GM23338 (cell line): ENCODE measurements around the gene MRAP. TPM values are rescaled to one million over a fixed set of nuclear protein-coding genes. Genes with fewer than 3 reads are reported as not detected.

ENCODE experiments used
- ATAC-seq: fragments of 200-7000 bp; cut with Tn5 transposase; 3 replicates; pipeline ENCODE4 v1.9.1; 2020
- DNase-seq: peaks from one replicate; pipeline ENCODE4 v3.0.0-alpha.2; 2015; ENCODE audit warnings: low spot score
- H2AFZ ChIP-seq: fragments of 200-600 bp; sonication (generic); 2 replicates; pipeline ENCODE4 v1.8.0; 2016; ENCODE audit warnings: antibody characterized with exemption, mild to moderate bottlenecking, moderate library complexity
- H3F3A ChIP-seq: fragments of 200-600 bp; sonication (generic); replicated peaks from 2 replicates; pipeline ENCODE4 v1.8.0; 2017; ENCODE audit warnings: antibody characterized with exemption, mixed run types, low read depth
- H3K27ac ChIP-seq: fragments of 200-600 bp; sonication (generic); 2 replicates; pipeline ENCODE4 v1.6.1; 2016; ENCODE audit warnings: low read depth
- H3K27me3 ChIP-seq: fragments of 200-600 bp; sonication (generic); 2 replicates; pipeline ENCODE4 v1.8.0; 2016; ENCODE audit warnings: mild to moderate bottlenecking, mixed run types, moderate library complexity; ENCODE audit not compliant: insufficient read depth
- H3K36me3 ChIP-seq: fragments of 200-600 bp; sonication (generic); 2 replicates; pipeline ENCODE4 v1.8.0; 2016; ENCODE audit warnings: mild to moderate bottlenecking; ENCODE audit not compliant: insufficient read depth
- H3K4me1 ChIP-seq: fragments of 200-600 bp; sonication (generic); 2 replicates; pipeline ENCODE4 v1.8.0; 2016; ENCODE audit warnings: mild to moderate bottlenecking, moderate library complexity; ENCODE audit not compliant: insufficient read depth
- H3K4me2 ChIP-seq: fragments of 200-600 bp; sonication (generic); 2 replicates; pipeline ENCODE4 v1.7.1; 2017; ENCODE audit warnings: mixed run types
- H3K4me3 ChIP-seq: fragments of 200-600 bp; sonication (generic); 2 replicates; pipeline ENCODE4 v1.6.1; 2016; ENCODE audit warnings: mixed run types
- H3K79me2 ChIP-seq: fragments of 200-600 bp; sonication (generic); replicated peaks from 2 replicates; pipeline ENCODE4 v1.8.0; 2017; ENCODE audit warnings: mild to moderate bottlenecking; ENCODE audit not compliant: insufficient read depth
- H3K9me2 ChIP-seq: fragments of 200-600 bp; sonication (generic); 2 replicates; pipeline ENCODE4 v1.8.0; 2017; ENCODE audit not compliant: insufficient read depth
- H4K20me1 ChIP-seq: fragments of 200-600 bp; sonication (generic); replicated peaks from 2 replicates; pipeline ENCODE4 v1.8.0; 2017; ENCODE audit warnings: mild to moderate bottlenecking; ENCODE audit not compliant: insufficient read depth
- H3K27ac Mint-ChIP-seq: 2 replicates; pipeline ENCODE4 v1.8.0; 2020; ENCODE audit warnings: inconsistent platforms, mild to moderate bottlenecking, moderate library complexity, mixed read lengths
- H3K27me3 Mint-ChIP-seq: 3 replicates; pipeline ENCODE4 v1.8.0; 2022; ENCODE audit warnings: low read depth, mild to moderate bottlenecking, moderate library complexity, mixed read lengths, inconsistent platforms; ENCODE audit not compliant: insufficient read depth, poor library complexity
- H3K36me3 Mint-ChIP-seq: 3 replicates; pipeline ENCODE4 v1.8.0; 2021; ENCODE audit warnings: low read depth, mild to moderate bottlenecking, inconsistent platforms, moderate library complexity, mixed read lengths
- H3K4me1 Mint-ChIP-seq: 3 replicates; pipeline ENCODE4 v1.8.0; 2020; ENCODE audit warnings: mild to moderate bottlenecking, inconsistent platforms, mixed read lengths
- H3K4me3 Mint-ChIP-seq: 3 replicates; pipeline ENCODE4 v1.8.0; 2021; ENCODE audit warnings: moderate library complexity, mild to moderate bottlenecking, inconsistent platforms, mixed read lengths
- H3K9me3 Mint-ChIP-seq: 3 replicates; pipeline ENCODE4 v1.8.0; 2020; ENCODE audit warnings: moderate library complexity, mild to moderate bottlenecking, inconsistent platforms, mixed read lengths
- CREB1 ChIP-seq: fragments of 250-450 bp; sonication (Bioruptor Pico); IDR thresholded peaks from 2 replicates; pipeline ENCODE4 v1.5.0; 2020; ENCODE audit warnings: low read depth, mild to moderate bottlenecking, moderate library complexity
- ETS1 ChIP-seq: IDR thresholded peaks from 2 replicates; pipeline ENCODE4 v1.6.1; 2016; ENCODE audit warnings: antibody characterized with exemption
- EZH2 ChIP-seq: fragments of 200-600 bp; sonication (generic); IDR thresholded peaks from one replicate; pipeline ENCODE4 v1.8.0; 2017; ENCODE audit warnings: antibody characterized with exemption, mild to moderate bottlenecking, low read depth; ENCODE audit not compliant: unreplicated experiment
- EZH2phosphoT487 ChIP-seq: fragments of 200-600 bp; sonication (generic); IDR thresholded peaks from one replicate; pipeline ENCODE4 v1.8.1; 2018; ENCODE audit warnings: antibody characterized with exemption; ENCODE audit not compliant: unreplicated experiment
- JUNB ChIP-seq: IDR thresholded peaks from one replicate; pipeline ENCODE4 v1.6.1; 2016; ENCODE audit warnings: antibody characterized with exemption; ENCODE audit not compliant: unreplicated experiment
- NANOG ChIP-seq: IDR thresholded peaks from 2 replicates; pipeline ENCODE4 v1.6.1; 2016; ENCODE audit warnings: antibody characterized with exemption, borderline replicate concordance
- POLR2AphosphoS5 ChIP-seq: IDR thresholded peaks from 2 replicates; pipeline ENCODE4 v1.6.1; 2016; ENCODE audit warnings: antibody characterized with exemption, low read depth
- REST ChIP-seq: IDR thresholded peaks from one replicate; pipeline ENCODE4 v1.6.1; 2018; ENCODE audit warnings: antibody characterized with exemption; ENCODE audit not compliant: unreplicated experiment
- STAT1 ChIP-seq: IDR thresholded peaks from one replicate; pipeline ENCODE4 v1.6.1; 2016; ENCODE audit warnings: antibody characterized with exemption; ENCODE audit not compliant: unreplicated experiment
- ZNF114 ChIP-seq: fragments of 250-450 bp; sonication (Bioruptor Pico); IDR thresholded peaks from 2 replicates; pipeline ENCODE4 v1.5.0; 2020; ENCODE audit warnings: mild to moderate bottlenecking, moderate library complexity
- ZNF331 ChIP-seq: fragments of 250-450 bp; sonication (Bioruptor Pico); IDR thresholded peaks from 2 replicates; pipeline ENCODE4 v1.5.0; 2020; ENCODE audit warnings: low read depth, mild to moderate bottlenecking, moderate library complexity
- ZNF462 ChIP-seq: fragments of 250-450 bp; sonication (Bioruptor Pico); IDR thresholded peaks from 2 replicates; pipeline ENCODE4 v1.5.0; 2020; ENCODE audit warnings: mild to moderate bottlenecking, moderate library complexity
- polyA plus RNA-seq: library from polyadenylated mRNA; unstranded; fragments of >200 nt; fragmentation: Nextera tagmentation; extraction: Ambion mirVana; gene quantifications from 2 replicates; pipeline ENCODE4 v1.2.1, GENCODE V29; 2016
- total RNA-seq: library from RNA; depleted of rRNA; stranded (reverse); fragments of >200 nt; shearing (Covaris generic); gene quantifications from 2 replicates; pipeline ENCODE4 v1.2.3, GENCODE V29; 2014
- TF ChIP-seq, protein P1 (sequence below), 2 experiments: fragments of 200-600 bp in 1 of 2; sonication (generic) in 1 of 2; conservative IDR thresholded peaks; 2 replicates each; pipeline versions ENCODE4 v1.5.1 to v1.6.1; 2016 to 2017; ENCODE audit warnings: antibody characterized with exemption in 2 of 2, low read depth in 2 of 2, mild to moderate bottlenecking in 2 of 2, moderate library complexity in 1 of 2

MRAP gene
- total and polyA plus RNA-seq, 2 experiments from 2014 or later, result 0.78 TPM; not detected in 1

- no peaks in the 10 kb centered on the region for H3K4me1 Mint-ChIP-seq
- DNase-seq (no peak), ATAC-seq (no peak)
- no peak overlapping the region for H2AFZ ChIP-seq
- no peaks in the 10 kb centered on the region for H3F3A ChIP-seq
- no peak overlapping the region for H3K4me3 Mint-ChIP-seq
- H3K36me3 Mint-ChIP-seq, result peaks cover 12% of the 10 kb centered on the region
- H3K4me2 ChIP-seq, result no peak overlapping the region
- TF ChIP-seq NANOG, result no peak
- TF ChIP-seq EZH2phosphoT487, result no peak
- TF ChIP-seq STAT1, result no peak
- no peak for TF ChIP-seq POLR2AphosphoS5
- no peak for TF ChIP-seq ZNF114 (CRISPR knock-in tag)
- no peak for TF ChIP-seq EZH2
- no peak for TF ChIP-seq ZNF331
- TF ChIP-seq, protein P1, sequence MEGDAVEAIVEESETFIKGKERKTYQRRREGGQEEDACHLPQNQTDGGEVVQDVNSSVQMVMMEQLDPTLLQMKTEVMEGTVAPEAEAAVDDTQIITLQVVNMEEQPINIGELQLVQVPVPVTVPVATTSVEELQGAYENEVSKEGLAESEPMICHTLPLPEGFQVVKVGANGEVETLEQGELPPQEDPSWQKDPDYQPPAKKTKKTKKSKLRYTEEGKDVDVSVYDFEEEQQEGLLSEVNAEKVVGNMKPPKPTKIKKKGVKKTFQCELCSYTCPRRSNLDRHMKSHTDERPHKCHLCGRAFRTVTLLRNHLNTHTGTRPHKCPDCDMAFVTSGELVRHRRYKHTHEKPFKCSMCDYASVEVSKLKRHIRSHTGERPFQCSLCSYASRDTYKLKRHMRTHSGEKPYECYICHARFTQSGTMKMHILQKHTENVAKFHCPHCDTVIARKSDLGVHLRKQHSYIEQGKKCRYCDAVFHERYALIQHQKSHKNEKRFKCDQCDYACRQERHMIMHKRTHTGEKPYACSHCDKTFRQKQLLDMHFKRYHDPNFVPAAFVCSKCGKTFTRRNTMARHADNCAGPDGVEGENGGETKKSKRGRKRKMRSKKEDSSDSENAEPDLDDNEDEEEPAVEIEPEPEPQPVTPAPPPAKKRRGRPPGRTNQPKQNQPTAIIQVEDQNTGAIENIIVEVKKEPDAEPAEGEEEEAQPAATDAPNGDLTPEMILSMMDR (conservative IDR thresholded peaks at IDR 0.05; ENCODE audit: low read depth in 2 of 2), result no peak
- TF ChIP-seq CREB1 (CRISPR knock-in tag), result no peak
- no peak for TF ChIP-seq REST
- TF ChIP-seq ZNF462, result no peak
- no peak for TF ChIP-seq ETS1
- no peak for TF ChIP-seq JUNB
- no peak overlapping the region for H3K27ac Mint-ChIP-seq
- no peaks in the 10 kb centered on the region for H3K4me1 ChIP-seq
- H4K20me1 ChIP-seq, result no peaks in the 10 kb centered on the region; the same call in 1 of the 2 replicates
- H3K9me2 ChIP-seq, result 0 out of 2 replicates have a peak, but pooled peaks cover 2% of the 10 kb centered on the region
- no peaks in the 10 kb centered on the region for H3K9me3 Mint-ChIP-seq
- no peaks in the 10 kb centered on the region for H3K36me3 ChIP-seq
- no peak overlapping the region for H3K27ac ChIP-seq
- no peaks in the 10 kb centered on the region for H3K79me2 ChIP-seq
- H3K4me3 ChIP-seq, result no peak overlapping the region
- no peaks in the 10 kb centered on the region for H3K27me3 ChIP-seq
- H3K27me3 Mint-ChIP-seq, result no peaks in the 10 kb centered on the region
These were observed 501 bp upstream of the MRAP start for GRCh38 chr21:32298148-32298559.
